WI38 (cell line): ENCODE measurements around the gene ZFAND2B.

Experiments used
- H3K4me3 ChIP-seq: 2 replicates; pipeline ENCODE4 v1.5.1; 2011; ENCODE audit warnings: low read depth, mild to moderate bottlenecking, control low read depth, low read length
- CTCF ChIP-seq: IDR thresholded peaks from 2 replicates; pipeline ENCODE4 v1.5.1; 2012; ENCODE audit warnings: low read depth, mild to moderate bottlenecking, control low read depth, low read length

ZFAND2B gene

GRCh38 chr2:219171231-219171651 is 35.3 kb upstream of the ZFAND2B start:
- no peak overlapping the region for H3K4me3 ChIP-seq
- peak; percentile 75 for TF ChIP-seq CTCF

GRCh38 chr2:219172231-219173154 is 34.1 kb upstream of the ZFAND2B start:
- TF ChIP-seq CTCF = no peak
- no peak overlapping the region for H3K4me3 ChIP-seq

- no peak overlapping the region for H3K4me3 ChIP-seq
- no peak for TF ChIP-seq CTCF
Measured at GRCh38 chr2:219173176-219173575, 33.4 kb upstream of the ZFAND2B start.

- no peak overlapping the region for H3K4me3 ChIP-seq
- TF ChIP-seq CTCF = no peak
Measured at GRCh38 chr2:219174146-219174545, 32.4 kb upstream of the ZFAND2B start.

- no peak for TF ChIP-seq CTCF
- no peak overlapping the region for H3K4me3 ChIP-seq
Measured at GRCh38 chr2:219174801-219175200, 31.8 kb upstream of the ZFAND2B start.

GRCh38 chr2:219175486-219175885 is 31.1 kb upstream of the ZFAND2B start:
- no peak for TF ChIP-seq CTCF
- peak overlapping the region; percentile 84 for H3K4me3 ChIP-seq

- TF ChIP-seq CTCF = no peak
- H3K4me3 ChIP-seq = peak overlapping the region; percentile 84
Measured at GRCh38 chr2:219175928-219176817, 30.4 kb upstream of the ZFAND2B start.
